GM23338 (cell line): ENCODE data around the gene BPIFB2. TPM values are rescaled to one million over a fixed set of nuclear protein-coding genes. Genes with fewer than 3 reads are reported as not detected.

Experiments used
- ATAC-seq: fragments of 200-7000 bp; cut with Tn5 transposase; 3 replicates; pipeline ENCODE4 v1.9.1; 2020
- DNase-seq: peaks from one replicate; pipeline ENCODE4 v3.0.0-alpha.2; 2015; ENCODE audit warnings: low spot score
- H2AFZ ChIP-seq: fragments of 200-600 bp; sonication (generic); 2 replicates; pipeline ENCODE4 v1.8.0; 2016; ENCODE audit warnings: antibody characterized with exemption, mild to moderate bottlenecking, moderate library complexity
- H3F3A ChIP-seq: fragments of 200-600 bp; sonication (generic); replicated peaks from 2 replicates; pipeline ENCODE4 v1.8.0; 2017; ENCODE audit warnings: antibody characterized with exemption, mixed run types, low read depth
- H3K27ac ChIP-seq: fragments of 200-600 bp; sonication (generic); 2 replicates; pipeline ENCODE4 v1.6.1; 2016; ENCODE audit warnings: low read depth
- H3K27me3 ChIP-seq: fragments of 200-600 bp; sonication (generic); 2 replicates; pipeline ENCODE4 v1.8.0; 2016; ENCODE audit warnings: mild to moderate bottlenecking, mixed run types, moderate library complexity; ENCODE audit not compliant: insufficient read depth
- H3K36me3 ChIP-seq: fragments of 200-600 bp; sonication (generic); 2 replicates; pipeline ENCODE4 v1.8.0; 2016; ENCODE audit warnings: mild to moderate bottlenecking; ENCODE audit not compliant: insufficient read depth
- H3K4me1 ChIP-seq: fragments of 200-600 bp; sonication (generic); 2 replicates; pipeline ENCODE4 v1.8.0; 2016; ENCODE audit warnings: mild to moderate bottlenecking, moderate library complexity; ENCODE audit not compliant: insufficient read depth
- H3K4me2 ChIP-seq: fragments of 200-600 bp; sonication (generic); 2 replicates; pipeline ENCODE4 v1.7.1; 2017; ENCODE audit warnings: mixed run types
- H3K4me3 ChIP-seq: fragments of 200-600 bp; sonication (generic); 2 replicates; pipeline ENCODE4 v1.6.1; 2016; ENCODE audit warnings: mixed run types
- H3K79me2 ChIP-seq: fragments of 200-600 bp; sonication (generic); replicated peaks from 2 replicates; pipeline ENCODE4 v1.8.0; 2017; ENCODE audit warnings: mild to moderate bottlenecking; ENCODE audit not compliant: insufficient read depth
- H3K9me2 ChIP-seq: fragments of 200-600 bp; sonication (generic); 2 replicates; pipeline ENCODE4 v1.8.0; 2017; ENCODE audit not compliant: insufficient read depth
- H4K20me1 ChIP-seq: fragments of 200-600 bp; sonication (generic); replicated peaks from 2 replicates; pipeline ENCODE4 v1.8.0; 2017; ENCODE audit warnings: mild to moderate bottlenecking; ENCODE audit not compliant: insufficient read depth
- H3K27ac Mint-ChIP-seq: 2 replicates; pipeline ENCODE4 v1.8.0; 2020; ENCODE audit warnings: inconsistent platforms, mild to moderate bottlenecking, moderate library complexity, mixed read lengths
- H3K27me3 Mint-ChIP-seq: 3 replicates; pipeline ENCODE4 v1.8.0; 2022; ENCODE audit warnings: low read depth, mild to moderate bottlenecking, moderate library complexity, mixed read lengths, inconsistent platforms; ENCODE audit not compliant: insufficient read depth, poor library complexity
- H3K36me3 Mint-ChIP-seq: 3 replicates; pipeline ENCODE4 v1.8.0; 2021; ENCODE audit warnings: low read depth, mild to moderate bottlenecking, inconsistent platforms, moderate library complexity, mixed read lengths
- H3K4me1 Mint-ChIP-seq: 3 replicates; pipeline ENCODE4 v1.8.0; 2020; ENCODE audit warnings: mild to moderate bottlenecking, inconsistent platforms, mixed read lengths
- H3K4me3 Mint-ChIP-seq: 3 replicates; pipeline ENCODE4 v1.8.0; 2021; ENCODE audit warnings: moderate library complexity, mild to moderate bottlenecking, inconsistent platforms, mixed read lengths
- H3K9me3 Mint-ChIP-seq: 3 replicates; pipeline ENCODE4 v1.8.0; 2020; ENCODE audit warnings: moderate library complexity, mild to moderate bottlenecking, inconsistent platforms, mixed read lengths
- CREB1 ChIP-seq: fragments of 250-450 bp; sonication (Bioruptor Pico); IDR thresholded peaks from 2 replicates; pipeline ENCODE4 v1.5.0; 2020; ENCODE audit warnings: low read depth, mild to moderate bottlenecking, moderate library complexity
- CTCF ChIP-seq, 2 experiments: fragments of 200-600 bp in 1 of 2; sonication (generic) in 1 of 2; conservative IDR thresholded peaks; 2 replicates each; pipeline versions ENCODE4 v1.5.1 to v1.6.1; 2016 to 2017; ENCODE audit warnings: antibody characterized with exemption in 2 of 2, low read depth in 2 of 2, mild to moderate bottlenecking in 2 of 2, moderate library complexity in 1 of 2
- ETS1 ChIP-seq: IDR thresholded peaks from 2 replicates; pipeline ENCODE4 v1.6.1; 2016; ENCODE audit warnings: antibody characterized with exemption
- EZH2 ChIP-seq: fragments of 200-600 bp; sonication (generic); IDR thresholded peaks from one replicate; pipeline ENCODE4 v1.8.0; 2017; ENCODE audit warnings: antibody characterized with exemption, mild to moderate bottlenecking, low read depth; ENCODE audit not compliant: unreplicated experiment
- EZH2phosphoT487 ChIP-seq: fragments of 200-600 bp; sonication (generic); IDR thresholded peaks from one replicate; pipeline ENCODE4 v1.8.1; 2018; ENCODE audit warnings: antibody characterized with exemption; ENCODE audit not compliant: unreplicated experiment
- JUNB ChIP-seq: IDR thresholded peaks from one replicate; pipeline ENCODE4 v1.6.1; 2016; ENCODE audit warnings: antibody characterized with exemption; ENCODE audit not compliant: unreplicated experiment
- NANOG ChIP-seq: IDR thresholded peaks from 2 replicates; pipeline ENCODE4 v1.6.1; 2016; ENCODE audit warnings: antibody characterized with exemption, borderline replicate concordance
- POLR2AphosphoS5 ChIP-seq: IDR thresholded peaks from 2 replicates; pipeline ENCODE4 v1.6.1; 2016; ENCODE audit warnings: antibody characterized with exemption, low read depth
- STAT1 ChIP-seq: IDR thresholded peaks from one replicate; pipeline ENCODE4 v1.6.1; 2016; ENCODE audit warnings: antibody characterized with exemption; ENCODE audit not compliant: unreplicated experiment
- ZNF114 ChIP-seq: fragments of 250-450 bp; sonication (Bioruptor Pico); IDR thresholded peaks from 2 replicates; pipeline ENCODE4 v1.5.0; 2020; ENCODE audit warnings: mild to moderate bottlenecking, moderate library complexity
- ZNF331 ChIP-seq: fragments of 250-450 bp; sonication (Bioruptor Pico); IDR thresholded peaks from 2 replicates; pipeline ENCODE4 v1.5.0; 2020; ENCODE audit warnings: low read depth, mild to moderate bottlenecking, moderate library complexity
- ZNF462 ChIP-seq: fragments of 250-450 bp; sonication (Bioruptor Pico); IDR thresholded peaks from 2 replicates; pipeline ENCODE4 v1.5.0; 2020; ENCODE audit warnings: mild to moderate bottlenecking, moderate library complexity
- polyA plus RNA-seq: library from polyadenylated mRNA; unstranded; fragments of >200 nt; fragmentation: Nextera tagmentation; extraction: Ambion mirVana; gene quantifications from 2 replicates; pipeline ENCODE4 v1.2.1, GENCODE V29; 2016
- total RNA-seq: library from RNA; depleted of rRNA; stranded (reverse); fragments of >200 nt; shearing (Covaris generic); gene quantifications from 2 replicates; pipeline ENCODE4 v1.2.3, GENCODE V29; 2014

Gene BPIFB2
- total and polyA plus RNA-seq, 2 experiments from 2014 or later = not detected

GRCh38 chr20:32964575-32964974 lies 42.9 kb upstream of the BPIFB2 start (continued):
- TF ChIP-seq ZNF331 (CRISPR knock-in tag) = no peak
- no peak for TF ChIP-seq EZH2phosphoT487
- no peak for TF ChIP-seq CTCF (conservative IDR thresholded peaks at IDR 0.05; ENCODE audit: low read depth in 2 of 2)
- no peak for TF ChIP-seq NANOG

GRCh38 chr20:32965115-32965514 lies 42.4 kb upstream of the BPIFB2 start:
- ATAC-seq (no peak), DNase-seq (no peak)
- Mint-ChIP-seq H3K27me3 (peaks cover 10% of the 10 kb centered on the region), H3K4me3 (no peak overlapping the region), H3K4me1 (peaks cover 2% of the 10 kb centered on the region; the same call in 1 of the 3 replicates), H3K27ac (no peak overlapping the region; the same call in 1 of the 2 replicates), H3K36me3 (no peaks in the 10 kb centered on the region), H3K9me3 (no peaks in the 10 kb centered on the region; the same call in none of the 3 replicates)
- 0 out of 2 replicates have a peak overlapping the region, but pooled peaks have one; percentile 66 for H2AFZ ChIP-seq
- H3K4me2 ChIP-seq = no peak overlapping the region
- H3K27ac ChIP-seq = no peak overlapping the region
- no peaks in the 10 kb centered on the region for H3K36me3 ChIP-seq
- H3K4me3 ChIP-seq = no peak overlapping the region
- no peaks in the 10 kb centered on the region for H3K79me2 ChIP-seq
- H4K20me1 ChIP-seq = no peaks in the 10 kb centered on the region
- H3K27me3 ChIP-seq = no peaks in the 10 kb centered on the region
- H3K4me1 ChIP-seq = no peaks in the 10 kb centered on the region
- H3K9me2 ChIP-seq = no peaks in the 10 kb centered on the region
- H3F3A ChIP-seq = no peaks in the 10 kb centered on the region
- TF ChIP-seq ZNF114 (no peak), CREB1 (CRISPR knock-in tag) (no peak), ZNF331 (CRISPR knock-in tag) (no peak), CTCF (conservative IDR thresholded peaks at IDR 0.05; ENCODE audit: low read depth in 2 of 2) (no peak), POLR2AphosphoS5 (no peak), EZH2phosphoT487 (no peak), STAT1 (no peak), JUNB (no peak), ETS1 (no peak), EZH2 (no peak), ZNF462 (CRISPR knock-in tag) (no peak)
